HG03108 (cell line): ENCODE data around the gene SH2D4B.
"Not testable (repeated sequence)": the region's sequence is repeated elsewhere in the genome, so short reads cannot be mapped to it uniquely, and the experiment has no call there.

ENCODE experiments used
- ATAC-seq: cut with Tn5 transposase; IDR thresholded peaks from one replicate; pipeline ENCODE4 v1.9.1; 2021; ENCODE audit warnings: moderate library complexity; ENCODE audit not compliant: unreplicated experiment

Gene SH2D4B

GRCh38 chr10:80523773-80524172 is 13.9 kb upstream of the SH2D4B start:
- no peak for ATAC-seq

GRCh38 chr10:80524190-80524909 is 13.4 kb upstream of the SH2D4B start:
- ATAC-seq = no peak

- no peak for ATAC-seq
These were observed 11.5 kb upstream of the SH2D4B start for GRCh38 chr10:80526218-80526617.

- ATAC-seq = no peak
These were observed 11.0 kb upstream of the SH2D4B start for GRCh38 chr10:80526742-80527141.

GRCh38 chr10:80528185-80528700 is 9.5 kb upstream of the SH2D4B start:
- no peak for ATAC-seq

GRCh38 chr10:80528901-80529300 is 8.8 kb upstream of the SH2D4B start:
- no peak for ATAC-seq

GRCh38 chr10:80529604-80530003 is 8.1 kb upstream of the SH2D4B start:
- ATAC-seq = no peak

GRCh38 chr10:80530251-80530650 is 7.5 kb upstream of the SH2D4B start:
- no peak for ATAC-seq

- no peak for ATAC-seq
These were observed 6.9 kb upstream of the SH2D4B start for GRCh38 chr10:80530816-80531215.

- ATAC-seq = no peak
These were observed 5.1 kb upstream of the SH2D4B start for GRCh38 chr10:80532571-80532970.

GRCh38 chr10:80534059-80534458 is 3.6 kb upstream of the SH2D4B start:
- ATAC-seq = not testable (repeated sequence)

GRCh38 chr10:80534646-80535045 is 3.1 kb upstream of the SH2D4B start:
- ATAC-seq = not testable (repeated sequence)

GRCh38 chr10:80535671-80536360 is 1.9 kb upstream of the SH2D4B start:
- ATAC-seq = peak; percentile 67

GRCh38 chr10:80536361-80536835 is 1.3 kb upstream of the SH2D4B start:
- no peak for ATAC-seq

- no peak for ATAC-seq
These were observed 491 bp upstream of the SH2D4B start for GRCh38 chr10:80537086-80537735.

GRCh38 chr10:80538481-80539185 is 931 bp downstream of the SH2D4B start:
- ATAC-seq = no peak

- peak; percentile 25 for ATAC-seq
These were observed 1.8 kb downstream of the SH2D4B start for GRCh38 chr10:80539421-80540031.

- ATAC-seq = no peak
These were observed 2.4 kb downstream of the SH2D4B start for GRCh38 chr10:80540136-80540535.

- ATAC-seq = no peak
These were observed 2.9 kb downstream of the SH2D4B start for GRCh38 chr10:80540618-80540980.

- peak; percentile 67 for ATAC-seq
These were observed 3.5 kb downstream of the SH2D4B start for GRCh38 chr10:80540981-80541750.
